GM12801 (cell line): Measurements from ENCODE around the gene GET3.

Experiments used
- CTCF ChIP-seq: IDR thresholded peaks from one replicate; pipeline ENCODE4 v1.5.1; 2011; ENCODE audit warnings: control low read depth; ENCODE audit not compliant: insufficient read length; ENCODE audit errors: extremely low read depth

Gene GET3

DNA sequence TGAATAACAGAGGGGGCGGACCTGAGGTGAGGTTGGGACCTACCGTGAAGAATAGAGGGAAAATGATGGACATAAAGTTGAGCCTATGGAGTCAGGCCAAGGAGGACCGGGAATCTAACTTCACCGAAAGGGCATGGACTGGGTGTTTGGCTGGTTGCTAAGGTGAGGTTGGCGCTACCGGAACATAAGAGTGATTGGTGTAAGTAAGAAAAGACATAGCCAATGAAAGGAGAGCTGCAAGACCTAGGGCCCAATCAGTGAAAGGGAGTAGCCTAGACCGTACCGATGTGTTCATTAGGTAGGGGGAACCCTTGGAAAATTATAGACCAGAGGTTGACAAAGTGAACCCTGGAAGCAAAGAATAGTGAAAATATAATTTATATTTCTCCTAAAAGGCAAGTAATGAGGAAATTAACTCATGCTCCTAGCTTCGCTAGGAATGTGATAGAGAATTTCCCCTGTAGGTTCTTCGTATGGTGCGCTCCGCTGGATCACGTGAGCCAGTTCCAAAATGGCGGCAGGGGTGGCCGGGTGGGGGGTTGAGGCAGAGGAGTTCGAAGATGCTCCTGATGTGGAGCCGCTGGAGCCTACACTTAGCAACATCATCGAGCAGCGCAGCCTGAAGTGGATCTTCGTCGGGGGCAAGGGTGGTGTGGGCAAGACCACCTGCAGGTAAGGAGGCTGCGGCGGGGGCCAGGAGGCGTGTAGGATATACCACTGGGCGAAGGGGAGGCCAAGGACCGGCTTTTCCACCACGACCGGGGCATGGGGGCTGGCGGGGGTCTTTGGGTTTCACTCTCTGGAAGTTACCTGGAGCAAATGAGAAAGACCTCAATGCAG lies at the start of gene GET3:
Gene GET3 (plus strand): TSS at position 503 of the 840 bp plus-strand sequence. CDS start 9 bp downstream, at position 512.
- no peak for TF ChIP-seq CTCF

DNA sequence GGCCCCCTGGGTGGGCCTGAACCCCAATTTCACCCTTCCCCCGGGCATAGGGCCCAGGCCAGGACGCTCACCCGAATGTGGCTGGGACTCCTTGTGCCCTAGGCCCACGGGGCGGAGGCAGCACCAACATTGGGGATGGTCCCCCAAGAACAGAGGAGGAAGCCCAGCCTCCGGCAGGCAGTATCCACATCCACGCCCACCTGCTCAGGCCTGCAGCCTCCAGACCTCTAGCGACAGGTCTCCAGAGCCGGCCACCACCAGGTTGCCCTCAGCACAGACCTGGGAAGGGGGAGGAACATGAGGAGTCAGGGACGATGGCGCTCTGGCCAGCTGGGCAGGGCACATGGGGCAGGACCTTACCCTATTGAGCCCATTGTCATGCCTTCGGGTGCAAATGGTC lies 48.3 kb upstream of the GET3 start:
- no peak for TF ChIP-seq CTCF

DNA sequence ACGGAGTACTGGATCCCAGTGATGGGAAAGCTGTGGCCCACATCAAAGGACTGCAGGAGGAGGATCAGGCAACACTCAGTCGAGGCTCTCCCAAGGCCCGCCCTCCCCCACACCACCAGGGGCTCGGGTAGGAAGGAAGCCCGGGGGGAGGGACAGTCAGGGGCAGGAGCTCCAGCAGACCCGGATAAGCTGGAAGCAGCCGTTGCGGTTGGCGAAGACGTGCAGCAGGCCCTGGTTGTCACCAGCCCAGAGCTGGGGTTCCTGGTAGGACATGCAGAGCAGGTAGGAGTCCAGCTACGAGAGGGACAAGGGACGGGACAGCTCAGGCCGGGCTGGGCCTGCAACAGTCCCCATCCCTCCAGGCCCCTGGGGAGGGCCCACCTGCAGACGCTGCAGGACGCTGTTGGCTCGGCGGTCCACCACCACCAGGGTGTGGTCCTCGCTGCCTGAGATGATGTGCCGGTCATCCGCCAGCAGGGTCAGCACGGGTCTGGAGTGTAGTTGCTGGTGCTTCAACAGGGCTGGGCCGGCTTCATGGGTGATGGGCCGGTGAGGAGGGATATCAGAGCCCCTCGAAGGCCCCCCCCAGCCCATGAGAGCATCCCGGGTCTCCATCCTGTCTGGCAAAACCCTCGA lies 47.6 kb upstream of the GET3 start:
- no peak for TF ChIP-seq CTCF

DNA sequence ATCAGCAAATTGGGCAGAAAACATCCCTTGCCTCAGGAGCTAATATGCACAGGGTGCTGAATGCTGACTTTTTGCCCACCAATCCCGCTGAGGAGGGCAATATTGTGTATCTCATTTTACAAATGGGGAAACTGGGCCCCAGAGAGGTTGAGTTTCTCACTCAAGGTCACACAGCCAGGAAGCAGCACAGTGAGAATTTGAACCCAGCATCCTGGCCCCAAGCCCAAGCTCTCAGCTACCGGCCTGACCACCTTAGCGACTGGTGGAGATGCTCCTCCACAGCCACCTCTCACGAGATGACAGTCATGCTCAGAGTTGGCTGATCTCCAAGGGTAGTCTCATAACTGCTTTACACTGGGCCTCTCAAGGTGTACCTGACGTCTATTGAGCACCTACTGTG lies 44.3 kb upstream of the GET3 start:
- no peak for TF ChIP-seq CTCF

GRCh38 chr19:12694641-12695040 lies 42.7 kb upstream of the GET3 start:
- no peak for TF ChIP-seq CTCF

GRCh38 chr19:12695096-12695495 lies 42.2 kb upstream of the GET3 start:
- TF ChIP-seq CTCF, result no peak

- no peak for TF ChIP-seq CTCF
These were observed 41.8 kb upstream of the GET3 start for GRCh38 chr19:12695514-12695913.
